SJCRH30 (cell line): ENCODE results near the gene UGGT2. TPM values are rescaled to one million over a fixed set of nuclear protein-coding genes. Genes with fewer than 3 reads are reported as not detected.

Experiments used
- DNase-seq, 2 experiments: peaks; one replicate each; pipeline ENCODE4 v3.0.0-alpha.2; 2015 to 2020
- H3K27ac ChIP-seq: fragments of 250-450 bp; sonication (Bioruptor Pico); 2 replicates; pipeline ENCODE4 v1.5.1; 2020; ENCODE audit warnings: mild to moderate bottlenecking, moderate library complexity
- H3K27me3 ChIP-seq: fragments of 250-450 bp; sonication (Bioruptor Pico); 2 replicates; pipeline ENCODE4 v1.5.1; 2020; ENCODE audit warnings: mild to moderate bottlenecking, moderate library complexity
- H3K36me3 ChIP-seq: fragments of 250-450 bp; sonication (Bioruptor Pico); 2 replicates; pipeline ENCODE4 v1.5.1; 2020; ENCODE audit warnings: mild to moderate bottlenecking, moderate library complexity
- H3K4me1 ChIP-seq: fragments of 250-450 bp; sonication (Bioruptor Pico); 2 replicates; pipeline ENCODE4 v1.5.1; 2020; ENCODE audit warnings: mild to moderate bottlenecking, moderate library complexity
- H3K4me3 ChIP-seq: fragments of 250-450 bp; sonication (Bioruptor Pico); 2 replicates; pipeline ENCODE4 v1.5.1; 2020; ENCODE audit warnings: mild to moderate bottlenecking, moderate library complexity
- H3K9me3 ChIP-seq: fragments of 250-450 bp; sonication (Bioruptor Pico); replicated peaks from 2 replicates; pipeline ENCODE4 v1.5.1; 2020; ENCODE audit warnings: mild to moderate bottlenecking, moderate library complexity
- total RNA-seq: library from RNA; depleted of rRNA; stranded (reverse); fragments of >200 nt; shearing (Covaris generic); gene quantifications from 2 replicates; pipeline ENCODE4 v1.2.3, GENCODE V29; 2014; rRNA removed

The UGGT2 gene
- total RNA-seq, 1 experiment from 2014 or later = 34.6 TPM

DNA sequence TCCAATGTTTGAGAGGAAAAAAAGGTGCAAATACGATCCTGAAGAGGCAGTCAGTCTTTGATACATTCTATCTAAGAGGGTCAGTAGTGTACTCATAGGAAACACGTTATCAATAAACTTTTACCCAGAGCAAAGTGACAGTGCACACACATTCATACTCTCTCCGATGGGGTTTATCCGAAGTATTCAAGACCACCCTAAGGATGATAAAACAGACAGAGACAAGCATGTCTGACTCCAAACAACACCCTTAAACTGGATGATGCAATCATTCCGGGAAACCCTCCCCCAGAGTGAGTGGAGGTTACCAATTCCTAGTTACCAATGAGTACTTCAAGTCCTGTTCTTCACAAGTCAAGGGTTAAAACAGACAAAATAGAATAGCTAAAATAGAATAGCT, 297.1 kb downstream of the UGGT2 start:
- H3K4me1 ChIP-seq = no peaks in the 10 kb centered on the region
- H3K27me3 ChIP-seq = no peaks in the 10 kb centered on the region
- H3K36me3 ChIP-seq = no peaks in the 10 kb centered on the region
- DNase-seq = no peak
- H3K9me3 ChIP-seq = no peaks in the 10 kb centered on the region
- H3K27ac ChIP-seq = no peak overlapping the region
- no peak overlapping the region for H3K4me3 ChIP-seq

DNA sequence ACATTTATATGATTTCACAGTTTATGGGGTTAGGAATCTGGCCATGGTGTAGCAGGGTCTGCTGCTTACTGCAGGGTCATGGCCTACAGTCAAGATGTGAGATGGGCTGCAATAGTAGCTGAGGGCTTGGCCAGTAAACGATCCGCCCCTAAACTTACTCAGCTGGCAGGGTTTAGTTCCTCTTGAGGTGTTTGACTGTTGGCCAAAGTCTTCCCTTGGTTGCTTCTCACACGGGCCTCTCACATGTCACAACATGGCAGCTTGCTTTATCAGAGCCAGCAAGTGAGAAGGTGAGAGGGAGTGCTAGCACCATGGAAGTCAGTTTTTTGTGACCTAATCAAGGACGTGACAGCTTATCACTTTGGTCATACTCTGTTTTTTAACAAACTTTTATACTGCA, 299.1 kb downstream of the UGGT2 start:
- H3K4me3 ChIP-seq = no peak overlapping the region
- no peaks in the 10 kb centered on the region for H3K36me3 ChIP-seq
- H3K27me3 ChIP-seq = no peaks in the 10 kb centered on the region
- no peaks in the 10 kb centered on the region for H3K4me1 ChIP-seq
- H3K9me3 ChIP-seq = no peaks in the 10 kb centered on the region
- DNase-seq = no peak
- H3K27ac ChIP-seq = no peak overlapping the region

DNA sequence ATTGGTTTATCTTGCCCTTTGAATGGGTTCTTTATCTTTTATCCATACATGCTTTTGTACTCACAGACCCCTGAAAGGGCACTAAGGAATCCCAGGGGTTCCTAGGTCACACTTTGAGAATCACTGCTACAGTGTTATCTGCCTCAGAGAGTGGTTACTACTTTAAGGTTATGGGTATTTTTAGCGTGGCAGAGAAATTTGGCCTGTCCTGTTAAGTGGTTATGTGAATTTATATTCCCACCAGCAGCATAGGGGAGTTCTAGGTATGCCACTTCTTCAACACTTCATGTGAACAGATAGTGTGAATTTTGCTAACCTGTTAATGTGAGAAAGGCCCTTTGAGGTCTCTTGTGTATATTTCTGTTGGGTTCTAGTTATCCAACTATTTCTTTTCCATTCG, 300.5 kb downstream of the UGGT2 start:
- Histone ChIP-seq H3K4me1 (no peaks in the 10 kb centered on the region), H3K36me3 (no peaks in the 10 kb centered on the region), H3K9me3 (no peaks in the 10 kb centered on the region), H3K27ac (no peak overlapping the region), H3K4me3 (no peak overlapping the region), H3K27me3 (no peaks in the 10 kb centered on the region)
- DNase-seq = no peak

Other genes with a start within 250 kb of the UGGT2 start
- 0.02 and 0.08 TPM in 2 replicates for gene HS6ST3, start 36.7 kb upstream of the UGGT2 start, total RNA-seq